ENCODE measurements around the gene PSG6.
"Not testable (repeated sequence)": the region's sequence is repeated elsewhere in the genome, so short reads cannot be mapped to it uniquely, and the experiment has no call there.

Gene PSG6

GRCh38 chr19:42930214-42930613 is 12.5 kb upstream of the PSG6 start:
- H3K27me3 ChIP-seq (ENCODE audit: insufficient read depth, insufficient read length); H3K9me3 ChIP-seq (ENCODE audit: insufficient read depth, low read length); H3K36me3 ChIP-seq (ENCODE audit: insufficient read depth, insufficient read length, low read length); DNase-seq (ENCODE audit: low read depth, low spot score); H3K9ac ChIP-seq (ENCODE audit: insufficient read length, low read depth); H3K4me1 ChIP-seq (ENCODE audit: insufficient read depth, insufficient read length); H3K4me3 ChIP-seq (ENCODE audit: insufficient read length, low read depth): not testable (repeated sequence)

GRCh38 chr19:42928896-42929295 is 11.2 kb upstream of the PSG6 start:
- H3K27me3 ChIP-seq (ENCODE audit: insufficient read depth, insufficient read length), result no peaks in the 10 kb centered on the region
- no peaks in the 10 kb centered on the region for H3K4me1 ChIP-seq (ENCODE audit: insufficient read depth, insufficient read length)
- H3K36me3 ChIP-seq (ENCODE audit: insufficient read depth, insufficient read length, low read length), result no peaks in the 10 kb centered on the region
- no peak for DNase-seq (ENCODE audit: low read depth, low spot score)
- H3K4me3 ChIP-seq (ENCODE audit: insufficient read length, low read depth), result no peak overlapping the region
- TF ChIP-seq SUZ12 (IDR thresholded peaks at IDR 0.05; ENCODE audit: extremely low read depth, insufficient read depth, insufficient read length), result no peak
- TF ChIP-seq ZNF274 (IDR thresholded peaks at IDR 0.05; ENCODE audit: low read depth, low read length), result no peak
- TF ChIP-seq YY1 (IDR thresholded peaks at IDR 0.05; ENCODE audit: insufficient read depth, insufficient read length), result no peak
- no peak overlapping the region for H3K9ac ChIP-seq (ENCODE audit: insufficient read length, low read depth)
- H3K9me3 ChIP-seq (ENCODE audit: insufficient read depth, low read length), result no peaks in the 10 kb centered on the region

- Histone ChIP-seq H3K36me3 (ENCODE audit: insufficient read depth, insufficient read length, low read length) (no peaks in the 10 kb centered on the region), H3K4me3 (ENCODE audit: insufficient read length, low read depth) (no peak overlapping the region), H3K9ac (ENCODE audit: insufficient read length, low read depth) (no peak overlapping the region), H3K9me3 (ENCODE audit: insufficient read depth, low read length) (no peaks in the 10 kb centered on the region), H3K27me3 (ENCODE audit: insufficient read depth, insufficient read length) (no peaks in the 10 kb centered on the region), H3K4me1 (ENCODE audit: insufficient read depth, insufficient read length) (no peaks in the 10 kb centered on the region)
- no peak for DNase-seq (ENCODE audit: low read depth, low spot score)
- TF ChIP-seq SUZ12 (IDR thresholded peaks at IDR 0.05; ENCODE audit: extremely low read depth, insufficient read depth, insufficient read length) (no peak), ZNF274 (IDR thresholded peaks at IDR 0.05; ENCODE audit: low read depth, low read length) (no peak)
Observed at GRCh38 chr19:42926781-42927180, 9.1 kb upstream of the PSG6 start.

GRCh38 chr19:42923106-42923505 is 5.4 kb upstream of the PSG6 start:
- not testable (repeated sequence) for H3K4me1 ChIP-seq (ENCODE audit: insufficient read depth, insufficient read length); H3K36me3 ChIP-seq (ENCODE audit: insufficient read depth, insufficient read length, low read length); H3K4me3 ChIP-seq (ENCODE audit: insufficient read length, low read depth); H3K27me3 ChIP-seq (ENCODE audit: insufficient read depth, insufficient read length); H3K9ac ChIP-seq (ENCODE audit: insufficient read length, low read depth); H3K9me3 ChIP-seq (ENCODE audit: insufficient read depth, low read length)
- peak; percentile 28 for DNase-seq (ENCODE audit: low read depth, low spot score)

GRCh38 chr19:42920971-42921370 is 3.3 kb upstream of the PSG6 start:
- not testable (repeated sequence) for H3K9ac ChIP-seq (ENCODE audit: insufficient read length, low read depth); H3K4me1 ChIP-seq (ENCODE audit: insufficient read depth, insufficient read length); H3K27me3 ChIP-seq (ENCODE audit: insufficient read depth, insufficient read length); H3K36me3 ChIP-seq (ENCODE audit: insufficient read depth, insufficient read length, low read length); H3K4me3 ChIP-seq (ENCODE audit: insufficient read length, low read depth); H3K9me3 ChIP-seq (ENCODE audit: insufficient read depth, low read length); DNase-seq (ENCODE audit: low read depth, low spot score)

GRCh38 chr19:42919757-42920079 is 2.0 kb upstream of the PSG6 start:
- Histone ChIP-seq H3K9ac (ENCODE audit: insufficient read length, low read depth) (no peak overlapping the region), H3K4me1 (ENCODE audit: insufficient read depth, insufficient read length) (no peaks in the 10 kb centered on the region), H3K36me3 (ENCODE audit: insufficient read depth, insufficient read length, low read length) (no peaks in the 10 kb centered on the region), H3K27me3 (ENCODE audit: insufficient read depth, insufficient read length) (no peaks in the 10 kb centered on the region), H3K4me3 (ENCODE audit: insufficient read length, low read depth) (no peak overlapping the region), H3K9me3 (ENCODE audit: insufficient read depth, low read length) (no peaks in the 10 kb centered on the region)
- no peak for DNase-seq (ENCODE audit: low read depth, low spot score)
- TF ChIP-seq SUZ12 (IDR thresholded peaks at IDR 0.05; ENCODE audit: extremely low read depth, insufficient read depth, insufficient read length) (no peak), YY1 (IDR thresholded peaks at IDR 0.05; ENCODE audit: insufficient read depth, insufficient read length) (no peak), ZNF274 (IDR thresholded peaks at IDR 0.05; ENCODE audit: low read depth, low read length) (no peak)

GRCh38 chr19:42919070-42919756 is 1.5 kb upstream of the PSG6 start:
- not testable (repeated sequence) for H3K36me3 ChIP-seq (ENCODE audit: insufficient read depth, insufficient read length, low read length); H3K9me3 ChIP-seq (ENCODE audit: insufficient read depth, low read length); H3K4me1 ChIP-seq (ENCODE audit: insufficient read depth, insufficient read length); H3K9ac ChIP-seq (ENCODE audit: insufficient read length, low read depth); H3K27me3 ChIP-seq (ENCODE audit: insufficient read depth, insufficient read length); H3K4me3 ChIP-seq (ENCODE audit: insufficient read length, low read depth); DNase-seq (ENCODE audit: low read depth, low spot score)

- not testable (repeated sequence) for H3K4me1 ChIP-seq (ENCODE audit: insufficient read depth, insufficient read length); H3K4me3 ChIP-seq (ENCODE audit: insufficient read length, low read depth); H3K9ac ChIP-seq (ENCODE audit: insufficient read length, low read depth); H3K36me3 ChIP-seq (ENCODE audit: insufficient read depth, insufficient read length, low read length); H3K27me3 ChIP-seq (ENCODE audit: insufficient read depth, insufficient read length); DNase-seq (ENCODE audit: low read depth, low spot score); H3K9me3 ChIP-seq (ENCODE audit: insufficient read depth, low read length)
Observed at GRCh38 chr19:42918377-42919069, 829 bp upstream of the PSG6 start.

- not testable (repeated sequence) for H3K4me1 ChIP-seq (ENCODE audit: insufficient read depth, insufficient read length); DNase-seq (ENCODE audit: low read depth, low spot score); H3K27me3 ChIP-seq (ENCODE audit: insufficient read depth, insufficient read length); H3K36me3 ChIP-seq (ENCODE audit: insufficient read depth, insufficient read length, low read length); H3K4me3 ChIP-seq (ENCODE audit: insufficient read length, low read depth); H3K9me3 ChIP-seq (ENCODE audit: insufficient read depth, low read length); H3K9ac ChIP-seq (ENCODE audit: insufficient read length, low read depth)
Observed at GRCh38 chr19:42916931-42917330, 763 bp downstream of the PSG6 start.

GRCh38 chr19:42913516-42913915 is 4.2 kb downstream of the PSG6 start:
- DNase-seq (ENCODE audit: low read depth, low spot score); H3K27me3 ChIP-seq (ENCODE audit: insufficient read depth, insufficient read length); H3K9ac ChIP-seq (ENCODE audit: insufficient read length, low read depth); H3K4me1 ChIP-seq (ENCODE audit: insufficient read depth, insufficient read length); H3K9me3 ChIP-seq (ENCODE audit: insufficient read depth, low read length); H3K4me3 ChIP-seq (ENCODE audit: insufficient read length, low read depth); H3K36me3 ChIP-seq (ENCODE audit: insufficient read depth, insufficient read length, low read length): not testable (repeated sequence)

- not testable (repeated sequence) for H3K9me3 ChIP-seq (ENCODE audit: insufficient read depth, low read length); H3K27me3 ChIP-seq (ENCODE audit: insufficient read depth, insufficient read length); H3K4me1 ChIP-seq (ENCODE audit: insufficient read depth, insufficient read length); H3K36me3 ChIP-seq (ENCODE audit: insufficient read depth, insufficient read length, low read length); DNase-seq (ENCODE audit: low read depth, low spot score); H3K4me3 ChIP-seq (ENCODE audit: insufficient read length, low read depth); H3K9ac ChIP-seq (ENCODE audit: insufficient read length, low read depth)
Observed at GRCh38 chr19:42912941-42913340, 4.8 kb downstream of the PSG6 start.

Data from NT2/D1 (cell line).